GM12892 (cell line): ENCODE data around the gene MAP3K12.

Source experiments
- POLR2AphosphoS5 ChIP-seq: IDR thresholded peaks from 2 replicates; pipeline ENCODE4 v1.6.1; 2011; ENCODE audit warnings: low read depth, low read length, control low read depth
- TAF1 ChIP-seq: IDR thresholded peaks from 2 replicates; pipeline ENCODE4 v1.6.1; 2011; ENCODE audit warnings: low read depth, mild to moderate bottlenecking, control low read depth, low read length, borderline replicate concordance

DNA sequence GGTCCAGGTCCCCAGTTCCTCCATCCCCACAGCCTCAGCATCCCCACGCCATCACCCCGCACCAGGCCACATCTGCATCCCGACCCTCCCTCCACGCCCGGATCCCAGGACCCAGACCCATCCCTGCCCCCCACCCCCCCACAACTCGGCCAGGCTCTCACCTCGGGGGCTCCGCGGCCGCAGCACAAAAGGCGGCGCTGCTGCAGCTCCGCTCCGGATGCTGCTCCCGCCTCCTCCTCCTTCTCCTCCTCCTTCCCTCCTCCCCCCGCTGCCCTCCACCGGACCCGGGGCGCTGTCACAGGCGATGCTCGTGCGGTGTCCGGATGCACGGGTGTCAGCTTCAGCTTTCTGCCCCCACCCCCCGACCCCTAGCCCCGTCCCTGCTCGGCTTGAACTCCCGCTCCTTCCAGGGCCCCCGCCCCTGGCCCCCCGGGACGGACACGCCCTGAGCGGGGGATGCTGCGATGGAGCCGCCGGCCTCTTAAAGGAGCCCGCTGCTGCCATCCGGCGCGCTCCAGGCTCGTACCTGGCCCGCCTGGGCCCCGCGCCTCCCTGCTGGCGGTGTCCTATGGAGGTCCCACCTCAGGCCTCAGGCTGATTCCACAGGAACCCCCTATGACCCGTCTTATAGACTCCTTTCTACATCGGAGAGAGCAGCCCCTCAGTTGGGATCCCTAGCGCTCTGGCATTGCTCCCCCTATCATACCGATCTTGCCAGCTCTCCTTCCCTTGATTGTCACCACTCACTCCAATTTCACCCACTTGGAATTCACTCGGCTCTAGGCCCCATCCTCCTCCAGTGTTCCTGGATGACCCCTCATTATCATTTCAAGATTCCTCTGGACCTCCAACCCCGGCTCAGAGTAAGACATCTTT lies at the start of gene MAP3K12:
- TF ChIP-seq POLR2AphosphoS5 (no peak), TAF1 (no peak)
